ENCODE data around the gene NCKAP5.
A peak's percentile ranks its signal among the peaks of the same experiment; 100 is the strongest.

The NCKAP5 gene

GRCh38 chr2:133123393-133123792, 444.9 kb downstream of the NCKAP5 start:
- DNase-seq: no peak

GRCh38 chr2:133122529-133122928, 445.7 kb downstream of the NCKAP5 start:
- no peak for DNase-seq

- no peak for DNase-seq
Observed at GRCh38 chr2:133120310-133120709, 448.0 kb downstream of the NCKAP5 start.

GRCh38 chr2:133110201-133110600, 458.1 kb downstream of the NCKAP5 start:
- no peak for DNase-seq

GRCh38 chr2:133109772-133110171, 458.5 kb downstream of the NCKAP5 start:
- DNase-seq: no peak

- DNase-seq: no peak
Observed at GRCh38 chr2:133107058-133107815, 461.0 kb downstream of the NCKAP5 start.

DNA sequence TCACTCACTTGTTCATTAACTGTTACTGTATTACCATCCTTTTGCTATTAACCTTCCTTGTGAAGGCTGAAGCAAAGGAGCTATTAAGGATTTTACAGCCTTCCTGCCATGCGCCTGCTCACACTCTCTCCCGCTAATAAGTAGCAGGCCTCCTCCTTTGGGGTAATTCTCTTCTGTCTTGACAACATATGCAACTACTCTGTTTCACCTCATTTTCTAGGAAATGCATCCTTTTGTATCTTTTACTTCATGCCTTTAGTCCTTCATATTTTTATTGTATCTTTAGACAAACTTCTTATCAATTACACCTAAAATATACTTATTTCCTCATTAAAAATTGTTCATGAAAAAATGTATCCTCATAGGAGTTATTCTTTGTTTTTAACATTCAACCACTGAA, 463.4 kb downstream of the NCKAP5 start:
- DNase-seq: no peak

DNA sequence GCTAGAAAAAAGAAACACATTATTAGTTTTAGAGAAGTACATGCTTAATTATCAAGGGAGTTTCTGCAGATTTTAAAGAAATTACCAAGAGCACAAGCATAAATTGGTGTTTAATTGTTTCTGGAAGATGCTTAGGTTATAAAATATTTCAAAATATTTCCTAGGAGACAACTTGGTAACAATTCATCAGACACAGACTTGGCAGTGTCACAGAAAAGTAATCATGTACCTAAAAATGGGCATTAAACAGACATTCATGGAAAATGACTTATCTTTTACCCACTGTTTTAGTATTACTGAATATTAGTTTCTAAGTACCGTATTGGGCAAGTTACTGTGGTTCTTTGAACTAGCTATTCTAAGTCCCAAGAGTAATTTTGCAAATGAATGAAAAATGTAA, 469.5 kb downstream of the NCKAP5 start:
- no peak for DNase-seq

DNA sequence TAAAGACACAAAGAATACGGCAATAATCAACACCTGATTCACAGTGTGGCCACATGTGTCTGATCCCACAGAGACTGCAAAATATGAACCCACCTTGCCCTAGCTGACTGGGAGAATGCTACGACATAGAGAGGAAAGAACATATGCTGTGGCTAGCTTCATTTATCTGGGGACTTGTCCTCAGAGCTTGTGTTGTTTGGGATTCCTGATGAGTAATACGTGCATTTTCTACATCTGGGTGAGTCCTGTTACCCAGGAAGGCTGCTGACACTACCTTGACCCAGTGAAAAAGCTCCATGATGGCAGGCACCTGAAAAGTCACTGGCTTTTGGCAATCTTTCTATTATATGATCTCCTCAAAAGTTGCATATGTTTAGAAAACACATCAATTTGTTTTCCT, 470.6 kb downstream of the NCKAP5 start:
- no peak for DNase-seq

DNA sequence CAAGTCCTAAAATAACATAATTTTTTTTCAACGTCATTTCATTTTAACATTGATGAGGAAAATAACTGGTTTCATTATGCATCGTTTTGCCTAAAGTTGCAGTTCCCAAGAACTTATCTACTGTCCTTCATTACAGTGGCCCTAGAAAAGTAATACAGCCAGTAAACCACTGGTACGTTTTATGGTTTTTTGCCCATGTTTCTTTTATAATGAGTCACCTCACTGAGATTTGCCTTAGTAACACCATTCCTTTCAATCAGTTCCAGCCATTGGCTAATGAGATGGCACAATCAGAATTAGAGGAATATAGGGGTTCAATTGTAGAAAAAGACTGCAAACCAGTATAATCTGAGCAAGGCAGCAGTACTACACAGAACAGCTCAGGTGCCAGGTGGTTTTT, 475.7 kb downstream of the NCKAP5 start:
- DNase-seq: no peak

GRCh38 chr2:133090358-133090757, 477.9 kb downstream of the NCKAP5 start:
- no peak for DNase-seq

DNA sequence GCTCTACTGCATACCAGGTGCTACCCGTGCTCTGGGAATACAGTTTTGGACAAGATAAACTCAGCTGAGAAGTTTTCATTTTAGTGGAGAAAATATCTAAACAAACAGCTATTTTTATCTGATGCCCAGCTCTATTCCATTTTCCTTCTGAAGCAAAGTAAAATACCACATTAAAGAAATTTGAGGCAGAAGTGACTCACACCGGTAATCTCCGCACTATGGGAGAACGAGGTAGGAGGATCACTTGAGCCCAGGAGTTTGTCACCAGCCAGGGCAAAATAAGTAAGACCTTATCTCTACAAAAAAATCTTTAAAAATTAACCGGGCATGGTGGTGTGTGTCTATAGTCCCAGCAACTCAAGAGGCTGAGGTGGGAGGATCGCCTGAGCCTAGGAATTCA, 482.1 kb downstream of the NCKAP5 start:
- no peak for DNase-seq

GRCh38 chr2:133085646-133086045, 482.6 kb downstream of the NCKAP5 start:
- DNase-seq: no peak

GRCh38 chr2:133082034-133082433, 486.2 kb downstream of the NCKAP5 start:
- no peak for DNase-seq

DNA sequence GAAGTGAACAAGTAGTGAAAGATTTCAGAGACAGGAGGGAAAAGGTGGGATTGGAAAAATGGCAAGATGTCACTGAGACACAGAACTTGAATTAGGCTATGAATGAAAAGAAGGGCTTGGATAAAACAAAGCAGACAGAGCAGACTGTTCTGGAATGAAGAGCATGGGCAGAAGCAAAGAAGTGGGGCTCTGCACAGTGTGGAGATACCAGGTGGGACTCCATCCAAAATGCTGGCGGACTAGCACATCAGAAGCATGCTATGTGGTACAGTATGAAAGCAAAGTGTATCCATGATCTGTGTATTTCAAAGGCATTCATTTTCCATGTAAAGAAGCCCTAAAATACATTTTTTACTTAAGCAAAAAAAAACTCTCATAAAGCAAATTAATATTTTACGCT, 487.4 kb downstream of the NCKAP5 start:
- DNase-seq: no peak

DNA sequence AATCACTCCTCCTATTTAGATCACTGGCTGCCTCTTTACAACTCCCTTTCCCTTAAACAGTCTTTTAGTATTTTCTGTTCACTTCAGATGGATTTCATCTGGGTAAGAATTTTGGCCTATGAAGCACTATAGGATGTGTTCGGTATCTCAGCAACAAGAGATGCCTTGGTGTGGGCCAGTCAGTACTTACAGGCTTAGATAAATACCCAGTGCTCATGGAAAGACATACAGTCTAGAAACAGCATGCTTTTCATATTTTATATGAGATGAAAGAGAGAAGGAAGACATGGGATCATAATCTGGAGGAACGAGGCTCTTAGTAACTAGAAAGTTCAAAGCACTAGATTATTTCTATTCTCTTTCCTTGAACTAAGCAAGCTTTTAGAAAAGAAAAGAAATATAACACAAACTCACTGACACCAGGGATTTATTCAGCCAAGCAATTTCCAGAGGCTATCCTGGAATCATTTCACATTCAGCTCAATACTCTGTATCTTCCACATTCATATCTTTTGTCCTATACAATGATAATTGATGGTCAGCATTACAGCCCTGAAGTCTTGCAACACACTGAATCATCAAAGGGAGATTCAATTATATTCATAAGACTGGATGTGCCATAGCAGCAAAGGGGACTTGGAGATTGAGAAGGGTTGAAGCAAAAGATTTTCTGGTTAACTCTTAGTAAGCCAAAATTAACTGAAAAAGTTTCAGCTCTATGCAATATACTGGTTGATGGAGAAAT, 489.4 kb downstream of the NCKAP5 start:
- no peak for DNase-seq

GRCh38 chr2:133077269-133077822, 490.9 kb downstream of the NCKAP5 start:
- DNase-seq: no peak

DNA sequence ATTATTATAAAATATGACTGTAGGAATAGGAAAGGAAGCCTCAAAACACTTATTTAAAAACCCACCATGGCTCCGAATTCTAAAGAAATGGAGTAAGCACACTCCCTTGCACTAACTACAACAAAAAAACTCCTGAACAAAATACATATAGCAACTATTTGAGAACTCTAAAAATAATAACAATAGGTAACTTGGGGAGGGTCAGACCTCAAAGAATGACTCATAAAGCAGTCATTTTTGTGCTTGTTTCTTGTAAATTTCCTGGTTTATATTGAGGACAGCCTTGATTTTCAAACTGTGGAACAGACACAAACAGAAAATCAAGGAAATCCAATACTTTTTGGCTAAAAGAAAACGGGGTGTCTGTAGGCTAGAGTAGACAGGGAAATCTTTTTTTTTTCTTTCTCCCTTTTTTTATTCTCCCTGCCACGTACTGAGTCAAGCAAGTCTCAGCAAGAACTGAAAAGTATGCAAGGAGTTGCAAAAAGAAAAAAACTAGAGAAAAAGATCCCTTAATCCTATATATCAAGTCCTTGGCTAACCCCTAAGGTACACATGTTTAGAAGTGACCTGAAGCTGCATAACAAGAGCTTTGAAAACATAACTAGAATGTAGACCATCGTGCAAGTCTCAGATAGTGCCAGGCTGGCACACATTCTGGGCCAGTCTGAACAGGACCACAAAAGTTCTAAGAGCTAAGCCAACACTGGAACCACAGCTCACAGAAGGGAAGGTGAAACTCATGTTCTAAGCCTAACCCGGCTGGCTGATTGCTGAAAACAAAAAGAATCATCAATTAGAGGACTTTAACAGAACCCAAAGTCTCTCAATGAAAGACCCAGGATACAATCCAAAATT, 495.2 kb downstream of the NCKAP5 start:
- no peak for DNase-seq

GRCh38 chr2:133063775-133064174, 504.5 kb downstream of the NCKAP5 start:
- DNase-seq: peak in 1 of 2 donors; percentile 0

DNA sequence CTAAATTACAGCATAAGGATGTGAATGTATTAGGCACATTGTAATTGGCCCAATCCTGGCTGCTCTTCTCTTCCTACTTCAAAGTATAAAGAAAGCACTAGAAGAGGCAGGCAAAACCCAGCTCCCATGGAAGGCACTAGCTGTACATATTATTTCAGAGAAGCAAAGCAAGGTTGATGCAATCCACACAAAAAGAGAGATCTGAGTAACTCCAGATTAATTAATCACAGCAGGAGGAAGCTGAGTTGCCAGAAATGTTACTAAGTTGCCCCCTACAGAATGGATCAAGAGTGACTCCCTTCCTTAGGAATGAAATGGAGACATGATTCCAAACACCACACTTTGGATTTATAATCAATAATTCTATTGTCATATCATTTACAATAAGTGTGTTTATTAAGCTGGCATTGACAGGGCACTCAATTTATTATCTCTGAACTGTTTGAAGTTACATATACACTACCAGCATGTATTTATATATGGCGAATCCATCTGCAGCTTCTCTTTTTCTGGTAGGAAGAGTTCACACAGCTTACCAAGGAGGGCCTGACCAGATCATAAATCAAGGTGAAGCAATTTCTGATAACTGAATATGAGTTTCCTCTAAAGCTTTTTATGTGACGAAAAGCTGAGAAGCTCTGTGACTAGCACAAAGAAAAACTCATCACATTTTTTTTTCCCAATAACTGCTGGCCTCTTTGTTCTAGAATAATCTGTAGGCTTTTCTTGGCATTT, 505.2 kb downstream of the NCKAP5 start:
- no peak for DNase-seq

- no peak for DNase-seq
Observed at GRCh38 chr2:133061874-133062593, 506.2 kb downstream of the NCKAP5 start.

DNA sequence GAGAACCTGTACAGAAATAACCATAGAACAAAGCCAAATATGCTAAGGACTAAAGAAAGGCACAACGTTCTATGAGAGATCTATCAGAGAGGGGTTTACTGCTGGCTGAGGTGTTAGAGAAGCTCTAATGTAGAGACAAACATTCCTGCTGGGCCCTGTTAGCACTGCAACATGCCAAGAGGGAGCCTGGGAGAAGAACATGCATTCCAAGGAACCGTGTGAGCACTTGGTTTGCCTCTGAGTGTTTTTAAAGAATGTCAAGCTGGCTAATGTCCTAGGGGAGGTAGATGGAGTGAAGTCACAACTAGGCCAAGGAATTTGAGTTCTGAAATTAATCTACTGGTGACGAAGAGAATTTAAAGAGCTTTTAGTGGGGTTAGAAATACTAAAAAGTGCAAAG, 514.0 kb downstream of the NCKAP5 start:
- DNase-seq: no peak
